Measurements from ENCODE around the gene OR10H1.

GRCh38 chr19:15831626-15832025 lies 16.2 kb upstream of the OR10H1 start:
- TF ChIP-seq CTCF (IDR thresholded peaks at IDR 0.05) (no peak), POLR2AphosphoS5 (IDR thresholded peaks at IDR 0.05) (no peak)
